SK-MEL-5 (cell line): ENCODE results near the gene SLC22A5. TPM values are rescaled to one million over a fixed set of nuclear protein-coding genes. Genes with fewer than 3 reads are reported as not detected.

Experiments
- DNase-seq: peaks from one replicate; pipeline ENCODE4 v3.0.0-alpha.2; 2016; ENCODE audit warnings: low read depth, low spot score
- in situ Hi-C: cut with HindIII; loops from 2 replicates; pipeline ENCODE4 v1.10.0; 2016; ENCODE audit warnings: low sequenced_read_pairs, high pct_unique_total_duplicates, low pct_unique_long_range_greater_than_20kb
- total RNA-seq: library from RNA; depleted of rRNA; stranded (reverse); fragments of >200 nt; shearing (Covaris generic); gene quantifications from 2 replicates; pipeline ENCODE4 v1.2.3, GENCODE V29; 2014

The SLC22A5 gene
- total RNA-seq, 1 experiment from 2014 or later, result 2.8 TPM

GRCh38 chr5:132381614-132382013, 12.1 kb downstream of the SLC22A5 start:
- DNase-seq, result no peak
- in situ Hi-C loops, result no loop called here

- in situ Hi-C loops, result no loop called here
- DNase-seq, result no peak
These were observed 13.8 kb downstream of the SLC22A5 start for GRCh38 chr5:132383261-132383660.

GRCh38 chr5:132383984-132384383, 14.5 kb downstream of the SLC22A5 start:
- DNase-seq, result no peak
- in situ Hi-C loops, result no loop called here

GRCh38 chr5:132384506-132385050, 15.1 kb downstream of the SLC22A5 start:
- in situ Hi-C loops, result no loop called here
- no peak for DNase-seq

GRCh38 chr5:132385326-132386105, 16.0 kb downstream of the SLC22A5 start:
- DNase-seq, result peak; percentile 82
- in situ Hi-C loops, result no loop called here

- in situ Hi-C loops, result no loop called here
- peak; percentile 76 for DNase-seq
These were observed 17.3 kb downstream of the SLC22A5 start for GRCh38 chr5:132386644-132387286.

- peak; percentile 44 for DNase-seq
These were observed 18.2 kb downstream of the SLC22A5 start for GRCh38 chr5:132387640-132388117.

GRCh38 chr5:132388244-132389050, 18.9 kb downstream of the SLC22A5 start:
- in situ Hi-C loops, result no loop called here

More at GRCh38 chr5:132387640-132388117, 18.2 kb downstream of the SLC22A5 start:
- in situ Hi-C loops, result no loop called here

GRCh38 chr5:132389051-132389331, 19.5 kb downstream of the SLC22A5 start:
- DNase-seq, result no peak
- in situ Hi-C loops, result no loop called here

More at GRCh38 chr5:132388244-132389050, 18.9 kb downstream of the SLC22A5 start:
- DNase-seq, result no peak

GRCh38 chr5:132389585-132390286, 20.2 kb downstream of the SLC22A5 start:
- in situ Hi-C loops, result no loop called here
- peak; percentile 60 for DNase-seq

GRCh38 chr5:132391247-132391646, 21.7 kb downstream of the SLC22A5 start:
- no peak for DNase-seq
- in situ Hi-C loops, result no loop called here

- DNase-seq, result no peak
- in situ Hi-C loops, result no loop called here
These were observed 22.4 kb downstream of the SLC22A5 start for GRCh38 chr5:132391870-132392269.

- in situ Hi-C loops, result no loop called here
- no peak for DNase-seq
These were observed 22.9 kb downstream of the SLC22A5 start for GRCh38 chr5:132392411-132392810.

- DNase-seq, result no peak
- in situ Hi-C loops, result no loop called here
These were observed 23.7 kb downstream of the SLC22A5 start for GRCh38 chr5:132392978-132393825.

- DNase-seq, result no peak
- in situ Hi-C loops, result no loop called here
These were observed 25.3 kb downstream of the SLC22A5 start for GRCh38 chr5:132394667-132395259.

GRCh38 chr5:132396589-132397031, 27.1 kb downstream of the SLC22A5 start:
- in situ Hi-C loops, result no loop called here
- DNase-seq, result no peak
